ENCODE data around the gene PARVA. TPM values are rescaled to one million over a fixed set of nuclear protein-coding genes. Genes with fewer than 3 reads are reported as not detected.

Gene PARVA
- total RNA-seq, 1 experiment from 2014 or later, result 29.1 TPM

- H3K4me3 ChIP-seq (ENCODE audit: low read depth in 2 of 2, low read length in 2 of 2), result no peak overlapping the region
- in situ Hi-C loops (cut with HindIII; ENCODE audit: low pct_unique_long_range_greater_than_20kb, low sequenced_read_pairs) (no loop called here), intact Hi-C loops (cut with micrococcal nuclease; ENCODE audit: unreplicated experiment) (no loop called here)
- POLR2A ChIA-PET, result no interaction called here
- BruUV-seq (replicated peaks), result no TSS peak
- no peaks in the 10 kb centered on the region for H3K9me3 ChIP-seq (ENCODE audit: control insufficient read depth, insufficient read depth, low read depth, low read length)
- TF ChIP-seq REST (IDR thresholded peaks at IDR 0.05; ENCODE audit: insufficient read depth in 1 of 2, low read depth in 2 of 2, low read length in 1 of 2), result no peak
- TF ChIP-seq TCF7L2 (IDR thresholded peaks at IDR 0.05; ENCODE audit: low read depth, low read length), result no peak
- no peak for TF ChIP-seq POLR2AphosphoS5 (IDR thresholded peaks at IDR 0.05; ENCODE audit: low read depth, low read length)
- no peak for TF ChIP-seq SIN3A (IDR thresholded peaks at IDR 0.05; ENCODE audit: borderline replicate concordance, insufficient read depth, low read depth, low read length)
- TF ChIP-seq, protein P1, sequence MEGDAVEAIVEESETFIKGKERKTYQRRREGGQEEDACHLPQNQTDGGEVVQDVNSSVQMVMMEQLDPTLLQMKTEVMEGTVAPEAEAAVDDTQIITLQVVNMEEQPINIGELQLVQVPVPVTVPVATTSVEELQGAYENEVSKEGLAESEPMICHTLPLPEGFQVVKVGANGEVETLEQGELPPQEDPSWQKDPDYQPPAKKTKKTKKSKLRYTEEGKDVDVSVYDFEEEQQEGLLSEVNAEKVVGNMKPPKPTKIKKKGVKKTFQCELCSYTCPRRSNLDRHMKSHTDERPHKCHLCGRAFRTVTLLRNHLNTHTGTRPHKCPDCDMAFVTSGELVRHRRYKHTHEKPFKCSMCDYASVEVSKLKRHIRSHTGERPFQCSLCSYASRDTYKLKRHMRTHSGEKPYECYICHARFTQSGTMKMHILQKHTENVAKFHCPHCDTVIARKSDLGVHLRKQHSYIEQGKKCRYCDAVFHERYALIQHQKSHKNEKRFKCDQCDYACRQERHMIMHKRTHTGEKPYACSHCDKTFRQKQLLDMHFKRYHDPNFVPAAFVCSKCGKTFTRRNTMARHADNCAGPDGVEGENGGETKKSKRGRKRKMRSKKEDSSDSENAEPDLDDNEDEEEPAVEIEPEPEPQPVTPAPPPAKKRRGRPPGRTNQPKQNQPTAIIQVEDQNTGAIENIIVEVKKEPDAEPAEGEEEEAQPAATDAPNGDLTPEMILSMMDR (IDR thresholded peaks at IDR 0.05), result no peak
- ATAC-seq (no peak), DNase-seq (ENCODE audit: low read depth, low spot score) (no peak)
- no peaks in the 10 kb centered on the region for H3K27me3 ChIP-seq (ENCODE audit: control insufficient read depth, insufficient read depth, low read length)
- H3K4me1 ChIP-seq (ENCODE audit: control insufficient read depth, insufficient read depth, low read length), result no peaks in the 10 kb centered on the region
- CTCF ChIA-PET, result no interaction called here
- H3K27ac ChIP-seq (ENCODE audit: low read length), result no peak overlapping the region
- no peaks in the 10 kb centered on the region for H3K36me3 ChIP-seq (ENCODE audit: control insufficient read depth, insufficient read depth, low read length)
Measured at GRCh38 chr11:12517741-12518140, 140.4 kb downstream of the PARVA start.

DNA sequence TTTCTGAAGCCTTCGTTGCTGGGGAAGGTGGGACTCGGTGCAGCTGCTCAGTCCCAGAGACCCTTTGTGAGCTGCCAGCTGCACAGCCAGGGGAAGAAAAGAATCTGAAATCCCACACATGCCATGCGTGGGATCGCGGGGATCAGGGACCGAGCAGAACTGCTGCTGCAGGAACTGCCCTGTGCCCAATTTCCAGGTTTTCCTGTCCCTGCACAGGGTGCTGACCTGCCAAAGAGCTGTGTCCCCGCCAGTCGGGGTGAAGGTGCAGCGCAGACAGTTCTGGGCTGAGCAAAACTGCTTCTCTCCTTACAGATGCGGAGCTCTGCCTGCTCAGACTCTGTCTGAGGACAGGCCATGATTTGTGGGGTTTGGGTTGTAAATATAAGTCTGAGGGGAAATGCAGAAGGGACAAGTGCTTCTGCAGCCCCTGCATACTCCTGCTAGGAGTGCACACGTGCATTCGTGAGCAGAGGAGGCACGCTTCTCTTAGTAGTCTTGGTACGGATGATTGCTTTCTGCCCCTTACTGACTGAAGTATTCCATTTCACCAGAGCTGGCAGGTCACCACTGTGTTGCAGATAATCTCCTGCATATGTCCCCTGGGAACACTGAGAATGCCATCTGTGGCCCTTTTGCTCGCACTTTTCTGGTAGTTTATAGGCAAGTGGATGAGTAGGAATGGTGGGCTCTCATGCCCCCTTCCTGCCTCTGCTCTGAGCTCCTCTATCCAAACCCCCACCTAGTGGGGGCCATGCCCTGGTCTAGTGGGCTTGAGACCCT lies 141.4 kb downstream of the PARVA start:
- H3K27ac ChIP-seq (ENCODE audit: low read length), result no peak overlapping the region
- TF ChIP-seq SIN3A (IDR thresholded peaks at IDR 0.05; ENCODE audit: borderline replicate concordance, insufficient read depth, low read depth, low read length) (no peak), TCF7L2 (IDR thresholded peaks at IDR 0.05; ENCODE audit: low read depth, low read length) (no peak), REST (IDR thresholded peaks at IDR 0.05; ENCODE audit: insufficient read depth in 1 of 2, low read depth in 2 of 2, low read length in 1 of 2) (no peak), POLR2AphosphoS5 (IDR thresholded peaks at IDR 0.05; ENCODE audit: low read depth, low read length) (no peak)
- TF ChIP-seq, protein P1 (IDR thresholded peaks at IDR 0.05), result no peak
- H3K9me3 ChIP-seq (ENCODE audit: control insufficient read depth, insufficient read depth, low read depth, low read length), result no peaks in the 10 kb centered on the region
- intact Hi-C loops (cut with micrococcal nuclease; ENCODE audit: unreplicated experiment), result no loop called here
- H3K36me3 ChIP-seq (ENCODE audit: control insufficient read depth, insufficient read depth, low read length), result no peaks in the 10 kb centered on the region
- in situ Hi-C loops (cut with HindIII; ENCODE audit: low pct_unique_long_range_greater_than_20kb, low sequenced_read_pairs), result no loop called here
- POLR2A ChIA-PET, result no interaction called here
- no peaks in the 10 kb centered on the region for H3K27me3 ChIP-seq (ENCODE audit: control insufficient read depth, insufficient read depth, low read length)
- H3K4me3 ChIP-seq (ENCODE audit: low read depth in 2 of 2, low read length in 2 of 2), result no peak overlapping the region
- CTCF ChIA-PET, result no interaction called here
- no peak for DNase-seq (ENCODE audit: low read depth, low spot score)
- BruUV-seq (replicated peaks), result no TSS peak
- no peak for ATAC-seq
- H3K4me1 ChIP-seq (ENCODE audit: control insufficient read depth, insufficient read depth, low read length), result no peaks in the 10 kb centered on the region

All from Panc1 (cell line).